GM19238 (cell line): ENCODE data around the gene NSD2.

Experiments used
- DNase-seq: peaks from one replicate; pipeline ENCODE4 v3.0.0; 2011; ENCODE audit warnings: low spot score; ENCODE audit not compliant: insufficient read length

Gene NSD2

GRCh38 chr4:1945124-1945895 lies 74.1 kb downstream of the NSD2 start:
- DNase-seq = no peak

- DNase-seq = no peak
Measured at GRCh38 chr4:1945912-1946311, 74.7 kb downstream of the NSD2 start.

GRCh38 chr4:1948232-1948631 lies 77.0 kb downstream of the NSD2 start:
- no peak for DNase-seq

GRCh38 chr4:1948892-1949436 lies 77.8 kb downstream of the NSD2 start:
- no peak for DNase-seq

- no peak for DNase-seq
Measured at GRCh38 chr4:1950369-1950768, 79.2 kb downstream of the NSD2 start.

- DNase-seq = no peak
Measured at GRCh38 chr4:1952058-1952700, 81.0 kb downstream of the NSD2 start.

- DNase-seq = no peak
Measured at GRCh38 chr4:1952719-1953118, 81.5 kb downstream of the NSD2 start.

GRCh38 chr4:1953335-1953734 lies 82.1 kb downstream of the NSD2 start:
- no peak for DNase-seq

- no peak for DNase-seq
Measured at GRCh38 chr4:1956631-1957030, 85.4 kb downstream of the NSD2 start.

GRCh38 chr4:1958276-1959103 lies 87.3 kb downstream of the NSD2 start:
- no peak for DNase-seq

GRCh38 chr4:1959104-1959384 lies 87.9 kb downstream of the NSD2 start:
- no peak for DNase-seq

- no peak for DNase-seq
Measured at GRCh38 chr4:1960170-1960825, 89.1 kb downstream of the NSD2 start.

- no peak for DNase-seq
Measured at GRCh38 chr4:1961038-1961437, 89.8 kb downstream of the NSD2 start.

- DNase-seq = no peak
Measured at GRCh38 chr4:1961563-1961962, 90.4 kb downstream of the NSD2 start.

- no peak for DNase-seq
Measured at GRCh38 chr4:1962980-1963379, 91.8 kb downstream of the NSD2 start.

GRCh38 chr4:1964443-1964842 lies 93.2 kb downstream of the NSD2 start:
- DNase-seq = no peak

GRCh38 chr4:1964971-1965370 lies 93.8 kb downstream of the NSD2 start:
- DNase-seq = no peak

GRCh38 chr4:1967512-1968149 lies 96.4 kb downstream of the NSD2 start:
- DNase-seq = no peak

- DNase-seq = no peak
Measured at GRCh38 chr4:1968686-1969295, 97.6 kb downstream of the NSD2 start.

GRCh38 chr4:1969928-1970723 lies 98.9 kb downstream of the NSD2 start:
- DNase-seq = no peak
